ENCODE results near the gene TMED3. TPM values are rescaled to one million over a fixed set of nuclear protein-coding genes. Genes with fewer than 3 reads are reported as not detected.

The TMED3 gene
- total RNA-seq, 1 donor from 2014 or later = 126 TPM

- Histone ChIP-seq H3K4me3 (ENCODE audit: insufficient read depth, low read depth, low read length) (no peak overlapping the region), H3K79me2 (ENCODE audit: insufficient read depth, low read length) (peaks cover 4% of the 10 kb centered on the region), H2AFZ (ENCODE audit: low read depth, low read length) (peak overlapping the region; percentile 7), H3K9ac (ENCODE audit: low read length) (peak overlapping the region; percentile 25), H3K27ac (ENCODE audit: low read depth, low read length) (peak overlapping the region; percentile 67), H3K36me3 (ENCODE audit: insufficient read depth, low read length) (peaks cover 7% of the 10 kb centered on the region), H4K20me1 (ENCODE audit: insufficient read depth, low read length) (peaks cover 6% of the 10 kb centered on the region), H3K9me3 (ENCODE audit: insufficient read depth, low read depth, low read length) (no peaks in the 10 kb centered on the region), H3K4me1 (ENCODE audit: insufficient read depth, low read length) (peaks cover 11% of the 10 kb centered on the region), H3K4me2 (ENCODE audit: low read length) (peak overlapping the region; percentile 23), H3K27me3 (ENCODE audit: insufficient read depth, low read length) (no peaks in the 10 kb centered on the region)
- H3K27me3 Mint-ChIP-seq (ENCODE audit: low read depth, unreplicated experiment) = no peaks in the 10 kb centered on the region
- DNase-seq (ENCODE audit: low read depth) (peak; percentile 79), FAIRE-seq (no peak)
- peaks cover 9% of the 10 kb centered on the region for H3K4me1 Mint-ChIP-seq (ENCODE audit: low read depth, unreplicated experiment)
- TF ChIP-seq, protein P1, sequence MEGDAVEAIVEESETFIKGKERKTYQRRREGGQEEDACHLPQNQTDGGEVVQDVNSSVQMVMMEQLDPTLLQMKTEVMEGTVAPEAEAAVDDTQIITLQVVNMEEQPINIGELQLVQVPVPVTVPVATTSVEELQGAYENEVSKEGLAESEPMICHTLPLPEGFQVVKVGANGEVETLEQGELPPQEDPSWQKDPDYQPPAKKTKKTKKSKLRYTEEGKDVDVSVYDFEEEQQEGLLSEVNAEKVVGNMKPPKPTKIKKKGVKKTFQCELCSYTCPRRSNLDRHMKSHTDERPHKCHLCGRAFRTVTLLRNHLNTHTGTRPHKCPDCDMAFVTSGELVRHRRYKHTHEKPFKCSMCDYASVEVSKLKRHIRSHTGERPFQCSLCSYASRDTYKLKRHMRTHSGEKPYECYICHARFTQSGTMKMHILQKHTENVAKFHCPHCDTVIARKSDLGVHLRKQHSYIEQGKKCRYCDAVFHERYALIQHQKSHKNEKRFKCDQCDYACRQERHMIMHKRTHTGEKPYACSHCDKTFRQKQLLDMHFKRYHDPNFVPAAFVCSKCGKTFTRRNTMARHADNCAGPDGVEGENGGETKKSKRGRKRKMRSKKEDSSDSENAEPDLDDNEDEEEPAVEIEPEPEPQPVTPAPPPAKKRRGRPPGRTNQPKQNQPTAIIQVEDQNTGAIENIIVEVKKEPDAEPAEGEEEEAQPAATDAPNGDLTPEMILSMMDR (IDR thresholded peaks at IDR 0.05; ENCODE audit: insufficient read depth, low read depth, low read length) = no peak
- TF ChIP-seq EZH2 (IDR thresholded peaks at IDR 0.05; ENCODE audit: insufficient read depth, low read length) = no peak
- H3K27ac Mint-ChIP-seq (ENCODE audit: unreplicated experiment) = peak overlapping the region; percentile 86
- peaks cover 7% of the 10 kb centered on the region for H3K36me3 Mint-ChIP-seq (ENCODE audit: low read depth, unreplicated experiment)
- no peak overlapping the region for H3K4me3 Mint-ChIP-seq (ENCODE audit: unreplicated experiment)
- no peaks in the 10 kb centered on the region for H3K9me3 Mint-ChIP-seq (ENCODE audit: unreplicated experiment)
Observed at GRCh38 chr15:79329171-79329611, 18.3 kb downstream of the TMED3 start.

GRCh38 chr15:79332824-79333510 is 22.1 kb downstream of the TMED3 start:
- no peak overlapping the region for H3K4me2 ChIP-seq (ENCODE audit: low read length)
- TF ChIP-seq, protein P1 (IDR thresholded peaks at IDR 0.05; ENCODE audit: insufficient read depth, low read depth, low read length) = no peak
- no peak for TF ChIP-seq EZH2 (IDR thresholded peaks at IDR 0.05; ENCODE audit: insufficient read depth, low read length)
- DNase-seq (ENCODE audit: low read depth) (no peak), FAIRE-seq (no peak)
- H3K27ac ChIP-seq (ENCODE audit: low read depth, low read length) = no peak overlapping the region
- peaks cover 4% of the 10 kb centered on the region for H3K79me2 ChIP-seq (ENCODE audit: insufficient read depth, low read length)
- Mint-ChIP-seq H3K4me3 (ENCODE audit: unreplicated experiment) (no peak overlapping the region), H3K27ac (ENCODE audit: unreplicated experiment) (no peak overlapping the region), H3K9me3 (ENCODE audit: unreplicated experiment) (no peaks in the 10 kb centered on the region), H3K36me3 (ENCODE audit: low read depth, unreplicated experiment) (peaks cover 7% of the 10 kb centered on the region), H3K4me1 (ENCODE audit: low read depth, unreplicated experiment) (peaks cover 9% of the 10 kb centered on the region), H3K27me3 (ENCODE audit: low read depth, unreplicated experiment) (no peaks in the 10 kb centered on the region)
- H3K27me3 ChIP-seq (ENCODE audit: insufficient read depth, low read length) = no peaks in the 10 kb centered on the region
- H4K20me1 ChIP-seq (ENCODE audit: insufficient read depth, low read length) = no peaks in the 10 kb centered on the region
- H3K9me3 ChIP-seq (ENCODE audit: insufficient read depth, low read depth, low read length) = no peaks in the 10 kb centered on the region
- no peak overlapping the region for H2AFZ ChIP-seq (ENCODE audit: low read depth, low read length)
- H3K4me3 ChIP-seq (ENCODE audit: insufficient read depth, low read depth, low read length) = no peak overlapping the region
- H3K9ac ChIP-seq (ENCODE audit: low read length) = no peak overlapping the region
- H3K36me3 ChIP-seq (ENCODE audit: insufficient read depth, low read length) = no peaks in the 10 kb centered on the region
- peaks cover 11% of the 10 kb centered on the region for H3K4me1 ChIP-seq (ENCODE audit: insufficient read depth, low read length)

GRCh38 chr15:79337591-79337990 is 26.7 kb downstream of the TMED3 start:
- Histone ChIP-seq H3K36me3 (ENCODE audit: insufficient read depth, low read length) (no peaks in the 10 kb centered on the region), H4K20me1 (ENCODE audit: insufficient read depth, low read length) (peaks cover 23% of the 10 kb centered on the region), H3K4me1 (ENCODE audit: insufficient read depth, low read length) (no peaks in the 10 kb centered on the region), H3K4me3 (ENCODE audit: insufficient read depth, low read depth, low read length) (no peak overlapping the region), H3K9ac (ENCODE audit: low read length) (no peak overlapping the region), H2AFZ (ENCODE audit: low read depth, low read length) (no peak overlapping the region), H3K27me3 (ENCODE audit: insufficient read depth, low read length) (no peaks in the 10 kb centered on the region), H3K79me2 (ENCODE audit: insufficient read depth, low read length) (no peaks in the 10 kb centered on the region), H3K9me3 (ENCODE audit: insufficient read depth, low read depth, low read length) (no peaks in the 10 kb centered on the region), H3K27ac (ENCODE audit: low read depth, low read length) (no peak overlapping the region), H3K4me2 (ENCODE audit: low read length) (no peak overlapping the region)
- Mint-ChIP-seq H3K4me1 (ENCODE audit: low read depth, unreplicated experiment) (no peaks in the 10 kb centered on the region), H3K4me3 (ENCODE audit: unreplicated experiment) (no peak overlapping the region), H3K9me3 (ENCODE audit: unreplicated experiment) (no peaks in the 10 kb centered on the region), H3K27ac (ENCODE audit: unreplicated experiment) (no peak overlapping the region), H3K36me3 (ENCODE audit: low read depth, unreplicated experiment) (no peaks in the 10 kb centered on the region), H3K27me3 (ENCODE audit: low read depth, unreplicated experiment) (no peaks in the 10 kb centered on the region)
- no peak for TF ChIP-seq EZH2 (IDR thresholded peaks at IDR 0.05; ENCODE audit: insufficient read depth, low read length)
- TF ChIP-seq, protein P1 (IDR thresholded peaks at IDR 0.05; ENCODE audit: insufficient read depth, low read depth, low read length) = no peak
- no peak for FAIRE-seq
- no peak for DNase-seq (ENCODE audit: low read depth)

Measured in astrocyte (in vitro differentiated cells and primary cell).